ENCODE measurements around the gene PPP1R1C.

GRCh38 chr2:182097571-182098164 lies 112.0 kb downstream of the PPP1R1C start:
- TF ChIP-seq CTCF (IDR thresholded peaks at IDR 0.05) (no peak), POLR2A (IDR thresholded peaks at IDR 0.05) (no peak)

All from gastroesophageal sphincter (tissue), 3 donors.